AG09319 (cell line): ENCODE measurements around the gene B3GALT5.

Source experiments
- DNase-seq: peaks from one replicate; pipeline ENCODE4 v3.0.0-alpha.2; 2010; ENCODE audit warnings: low read depth; ENCODE audit errors: extremely low read depth
- CTCF ChIP-seq: IDR thresholded peaks from 2 replicates; pipeline ENCODE4 v1.5.1; 2011; ENCODE audit warnings: low read depth, mild to moderate bottlenecking, inconsistent platforms, low read length, moderate library complexity

Gene B3GALT5

GRCh38 chr21:39611551-39612190 is 1.1 kb upstream of the B3GALT5 start:
- no peak for DNase-seq
- no peak for TF ChIP-seq CTCF

GRCh38 chr21:39613041-39613934 is 548 bp downstream of the B3GALT5 start:
- TF ChIP-seq CTCF = no peak
- no peak for DNase-seq

- no peak for TF ChIP-seq CTCF
- no peak for DNase-seq
These were observed 3.6 kb downstream of the B3GALT5 start for GRCh38 chr21:39616211-39616772.

GRCh38 chr21:39620856-39621255 is 8.1 kb downstream of the B3GALT5 start:
- no peak for TF ChIP-seq CTCF
- no peak for DNase-seq

GRCh38 chr21:39625211-39625895 is 12.6 kb downstream of the B3GALT5 start:
- DNase-seq = no peak
- no peak for TF ChIP-seq CTCF

GRCh38 chr21:39628385-39628784 is 15.6 kb downstream of the B3GALT5 start:
- no peak for TF ChIP-seq CTCF
- no peak for DNase-seq

GRCh38 chr21:39630191-39630591 is 17.5 kb downstream of the B3GALT5 start:
- no peak for DNase-seq
- TF ChIP-seq CTCF = no peak
